Heart right ventricle (tissue), 16 donors: Measurements from ENCODE around the gene CDH13. TPM values are rescaled to one million over a fixed set of nuclear protein-coding genes. Genes with fewer than 3 reads are reported as not detected.

Experiments
- ATAC-seq, 8 donors: fragments of 200-7000 bp; cut with Tn5 transposase; one replicate each; pipeline ENCODE4 v1.9.1; 2020; ENCODE audit warnings: mild to moderate bottlenecking in 8 of 8, moderate library complexity in 8 of 8, moderate number of reproducible peaks in 1 of 8
- DNase-seq, 2 donors: peaks; one replicate each; pipeline ENCODE4 v3.0.0-alpha.2; 2020
- H3K27ac ChIP-seq, 10 donors: fragments of 200-600 bp; sonication (generic) in 2 of 10; one replicate each; pipeline versions ENCODE4 v1.5.0 to v1.8.0; 2020 to 2022; ENCODE audit warnings: mild to moderate bottlenecking in 3 of 10
- H3K27me3 ChIP-seq, 7 donors: fragments of 200-600 bp; one replicate each; pipeline ENCODE4 v1.8.0; 2021 to 2022; ENCODE audit warnings: mild to moderate bottlenecking in 2 of 7
- H3K36me3 ChIP-seq, 9 donors: fragments of 200-600 bp; sonication (generic) in 1 of 9; one replicate each; pipeline versions ENCODE4 v1.5.0 to v1.8.0; 2020 to 2022; ENCODE audit warnings: mild to moderate bottlenecking in 2 of 9
- H3K4me1 ChIP-seq, 9 donors: fragments of 200-600 bp; sonication (generic) in 1 of 9; one replicate each; pipeline versions ENCODE4 v1.5.0 to v1.8.0; 2020 to 2022; ENCODE audit warnings: mild to moderate bottlenecking in 4 of 9
- H3K4me3 ChIP-seq, 10 donors: fragments of 200-600 bp; sonication (generic) in 2 of 10; one replicate each; pipeline versions ENCODE4 v1.5.0 to v1.8.0; 2020 to 2022; ENCODE audit warnings: mild to moderate bottlenecking in 7 of 10, moderate library complexity in 2 of 10
- H3K9me3 ChIP-seq, 11 donors: fragments of 200-600 bp in 10 of 11; sonication (generic) in 2 of 11; one replicate each; pipeline versions ENCODE4 v1.5.0 to v1.8.0; 2013 to 2022; ENCODE audit warnings: mild to moderate bottlenecking in 2 of 11, control low read depth in 1 of 11, moderate library complexity in 1 of 11
- WGBS, 2 donors: extraction: QIAGEN DNeasy Blood & Tissue Kit; methylation state at CpG; one replicate each; pipeline ENCODE4 v1.1.7; 2013; ENCODE audit warnings: inconsistent platforms in 1 of 2; 5-methylcytosine and 5-hydroxymethylcytosine counted together
- intact Hi-C, 10 donors: fragments of 100-400 bp; cut with DNase I; formaldehyde crosslinking; loops; one replicate each; pipeline versions ENCODE4 v1.11.1 to v1.14.2; 2022
- polyA plus RNA-seq, 2 donors: library from polyadenylated mRNA; stranded (reverse); fragments of 200-250 nt; gene quantifications; one replicate each; pipeline ENCODE4 v1.2.3, GENCODE V29; 2013
- total RNA-seq, 10 donors: library from RNA; stranded (reverse); fragmentation: NEBNext Ultra II Directional in 3 of 10; extraction: Animal tissue kit (Norgen Biotek cat#: 25700) in 3 of 10; gene quantifications; one replicate each; pipeline versions ENCODE4 v1.2.1 to v1.2.4, GENCODE V29; 2021 to 2023
- TF ChIP-seq, protein P1 (sequence below), 9 donors: fragments of 200-600 bp; sonication (generic) in 2 of 9; IDR thresholded peaks; one replicate each; pipeline versions ENCODE4 v1.5.0 to v1.8.0; 2021 to 2022; ENCODE audit warnings: antibody characterized with exemption in 9 of 9, mild to moderate bottlenecking in 5 of 9, moderate library complexity in 1 of 9
- donor health status: Arrhythmogenic right ventricular cardiomyopathy.
- donor health status: ischemic (EF 13 %, LVEDD 7.1; RV severe dilation, severe dysfunction).
- donor health status: healthy with polysubstance abuse.
- donor health status: DM: no; HTN: yes; CAD: no.
- donor health status: DM: no; HTN: no; CAD: no.
- donor health status: ischemic (EF 25% LVEDD 6.9; RV normal size, moderate dysfunction).
- donor health status: ischemic (EF 25% LVEDD 5.7; RV mildly dilated, moderate dysfunction).
- donor health status: healthy.
- donor health status: DM: yes; HTN: yes; CAD: no.
- donor health status: Ischemic cardiomyopathy.
- donor health status: ischemic (EF 35%, LVEDD 5.7; RV mildly dilated, moderate dysfunction).
- donor health status: nonischemic (EF 11% LVEDD 7.7; RV severe dilation, severe dysfunction).
- donor health status: DM: yes; HTN: yes; CAD: no.
- donor health status: PGD.
- donor health status: ischemic (EF 29% LVEDD 5.4; RV normal size, mild dysfunction).
- donor health status: nonischemic (EF 23%, LVEDD 6.1; RV moderate dilation, normal function).

CDH13 gene
- total and polyA plus RNA-seq, 12 donors, result 15.5 to 221 (median 168) TPM

DNA sequence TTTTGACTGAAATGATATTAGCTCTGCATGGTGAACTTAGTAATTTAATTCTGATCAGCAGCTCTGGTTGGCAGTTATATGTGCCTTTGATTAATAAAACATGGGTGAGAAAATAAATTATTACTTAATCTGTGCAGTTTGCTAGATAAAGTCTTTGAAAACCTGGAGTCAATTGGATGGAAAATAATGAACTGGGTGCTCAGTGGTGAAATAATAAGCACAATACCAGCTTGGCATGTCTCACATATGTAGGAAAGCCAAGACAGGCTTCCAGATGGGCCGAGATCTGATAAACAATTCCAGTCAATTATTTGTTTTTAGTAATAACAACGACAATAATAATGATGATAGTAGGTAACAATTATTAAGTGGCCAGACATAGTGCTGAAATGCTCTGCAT is 326.7 kb downstream of the CDH13 start:
- H3K27ac ChIP-seq, result no peak overlapping the region
- no peak for DNase-seq
- H3K4me3 ChIP-seq, result no peak overlapping the region
- peaks cover 0 to 13% (median 0%) of the 10 kb centered on the region in 9 donors for H3K4me1 ChIP-seq
- H3K9me3 ChIP-seq, result no peaks in the 10 kb centered on the region
- no peak for ATAC-seq
- H3K27me3 ChIP-seq, result no peaks in the 10 kb centered on the region
- TF ChIP-seq, protein P1, sequence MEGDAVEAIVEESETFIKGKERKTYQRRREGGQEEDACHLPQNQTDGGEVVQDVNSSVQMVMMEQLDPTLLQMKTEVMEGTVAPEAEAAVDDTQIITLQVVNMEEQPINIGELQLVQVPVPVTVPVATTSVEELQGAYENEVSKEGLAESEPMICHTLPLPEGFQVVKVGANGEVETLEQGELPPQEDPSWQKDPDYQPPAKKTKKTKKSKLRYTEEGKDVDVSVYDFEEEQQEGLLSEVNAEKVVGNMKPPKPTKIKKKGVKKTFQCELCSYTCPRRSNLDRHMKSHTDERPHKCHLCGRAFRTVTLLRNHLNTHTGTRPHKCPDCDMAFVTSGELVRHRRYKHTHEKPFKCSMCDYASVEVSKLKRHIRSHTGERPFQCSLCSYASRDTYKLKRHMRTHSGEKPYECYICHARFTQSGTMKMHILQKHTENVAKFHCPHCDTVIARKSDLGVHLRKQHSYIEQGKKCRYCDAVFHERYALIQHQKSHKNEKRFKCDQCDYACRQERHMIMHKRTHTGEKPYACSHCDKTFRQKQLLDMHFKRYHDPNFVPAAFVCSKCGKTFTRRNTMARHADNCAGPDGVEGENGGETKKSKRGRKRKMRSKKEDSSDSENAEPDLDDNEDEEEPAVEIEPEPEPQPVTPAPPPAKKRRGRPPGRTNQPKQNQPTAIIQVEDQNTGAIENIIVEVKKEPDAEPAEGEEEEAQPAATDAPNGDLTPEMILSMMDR (IDR thresholded peaks at IDR 0.05), result no peak
- intact Hi-C loops, result no loop called here
- WGBS, 2 donors, result 87 to 90% methylated on average over 2 of the region's 2 CpGs
- no peaks in the 10 kb centered on the region for H3K36me3 ChIP-seq

DNA sequence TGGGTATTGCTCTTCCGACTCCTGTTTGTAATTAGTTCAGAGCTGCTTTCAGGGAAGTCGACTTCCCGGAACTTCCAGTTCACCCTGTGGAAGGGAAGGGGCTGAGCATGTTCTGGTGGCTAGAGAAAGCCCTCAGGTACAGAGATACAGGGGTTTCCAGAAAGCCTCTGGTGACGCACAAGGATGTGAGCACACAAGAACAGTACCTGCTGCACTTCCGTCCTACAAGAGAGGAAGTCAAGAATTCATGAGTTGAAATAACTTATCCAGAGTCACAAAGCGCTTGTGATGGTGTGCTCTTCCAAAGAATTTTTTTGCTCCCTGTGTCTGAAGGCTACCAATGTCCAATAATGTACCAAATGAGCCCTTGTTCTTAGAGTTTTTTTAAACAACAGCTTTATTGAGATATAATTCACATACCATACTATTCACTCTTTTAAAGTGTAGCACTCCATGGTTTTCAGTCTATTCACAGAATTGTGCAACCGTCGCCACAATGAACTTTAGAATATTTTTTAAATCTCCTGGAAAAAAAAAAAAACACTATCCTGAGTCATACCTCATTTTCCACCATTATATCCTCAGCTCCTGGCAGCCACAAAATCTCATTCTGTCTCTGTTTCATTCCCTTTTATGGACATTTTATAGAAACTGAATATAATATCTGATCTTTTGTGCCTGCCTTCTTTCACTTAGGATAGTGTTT is 327.6 kb downstream of the CDH13 start:
- WGBS, 2 donors, result 82 to 91% methylated on average over 8 of the region's 8 CpGs
- DNase-seq (no peak), ATAC-seq (peak in 1 of 8 donors; percentile 42)
- Histone ChIP-seq H3K27ac (no peak overlapping the region), H3K9me3 (no peaks in the 10 kb centered on the region), H3K27me3 (no peaks in the 10 kb centered on the region), H3K36me3 (no peaks in the 10 kb centered on the region), H3K4me3 (no peak overlapping the region), H3K4me1 (peaks cover 0 to 13% (median 0%) of the 10 kb centered on the region in 9 donors)
- intact Hi-C loops, result no loop called here
- TF ChIP-seq, protein P1 (IDR thresholded peaks at IDR 0.05), result no peak

DNA sequence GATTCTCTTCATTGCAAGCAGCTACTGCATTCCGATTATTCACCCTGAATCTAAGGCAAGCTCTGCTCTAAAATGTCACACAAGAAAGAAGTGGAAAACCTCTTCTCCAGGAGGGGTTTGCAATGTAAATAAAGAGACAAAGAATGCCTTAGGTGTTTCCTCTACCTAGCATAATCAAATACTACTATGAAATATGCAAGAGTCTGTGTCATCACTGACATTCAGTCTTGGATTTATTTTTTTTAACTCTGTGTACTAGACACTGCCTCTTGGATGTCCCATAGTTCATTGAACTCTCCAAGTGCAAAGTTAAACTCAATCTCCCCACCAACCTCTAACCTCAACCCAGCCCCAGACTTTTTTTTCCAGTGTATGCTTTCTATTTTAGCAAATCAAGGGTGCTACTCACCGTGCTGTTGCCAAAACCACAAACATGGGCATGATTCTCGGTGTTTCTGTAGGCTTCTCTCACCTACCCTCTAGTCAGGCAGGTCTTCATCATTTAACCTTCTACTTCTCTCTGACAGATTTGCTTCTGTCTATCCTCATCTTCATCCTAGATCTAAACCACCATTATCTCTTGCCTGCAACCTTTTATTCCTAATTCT is 329.1 kb downstream of the CDH13 start:
- Histone ChIP-seq H3K4me3 (no peak overlapping the region), H3K36me3 (no peaks in the 10 kb centered on the region), H3K27me3 (no peaks in the 10 kb centered on the region), H3K4me1 (peaks cover 0 to 13% (median 0%) of the 10 kb centered on the region in 9 donors), H3K9me3 (no peaks in the 10 kb centered on the region), H3K27ac (no peak overlapping the region)
- intact Hi-C loops, result no loop called here
- 88 to 92% methylated on average over 3 of the region's 3 CpGs for WGBS, 2 donors
- no peak for DNase-seq
- TF ChIP-seq, protein P1 (IDR thresholded peaks at IDR 0.05), result no peak
- no peak for ATAC-seq

DNA sequence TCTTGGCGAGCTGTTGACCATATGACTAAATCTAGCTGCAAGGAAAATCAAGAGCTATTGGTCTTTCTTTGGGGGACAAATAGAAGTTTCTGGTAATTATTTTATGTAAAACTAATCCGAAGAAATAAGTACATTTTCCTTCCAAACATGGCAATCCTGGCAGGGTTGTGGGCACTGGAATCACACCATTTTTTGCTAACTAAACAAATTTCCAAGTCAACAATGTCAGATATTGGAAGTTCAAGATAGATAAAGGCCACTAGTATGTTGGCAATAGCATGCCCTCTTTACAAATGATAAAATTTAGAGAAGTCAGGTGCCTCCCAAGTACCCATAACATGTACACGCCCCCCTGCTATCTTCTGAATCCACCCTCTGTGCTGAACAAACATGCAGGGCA is 330.4 kb downstream of the CDH13 start:
- no peak overlapping the region for H3K27ac ChIP-seq
- no peaks in the 10 kb centered on the region for H3K27me3 ChIP-seq
- TF ChIP-seq, protein P1 (IDR thresholded peaks at IDR 0.05), result no peak
- DNase-seq (no peak), ATAC-seq (no peak)
- H3K36me3 ChIP-seq, result no peaks in the 10 kb centered on the region
- no peaks in the 10 kb centered on the region for H3K9me3 ChIP-seq
- H3K4me3 ChIP-seq, result no peak overlapping the region
- WGBS, 2 donors, result 88 to 91% methylated on average over 3 of the region's 3 CpGs
- peaks cover 0 to 13% (median 0%) of the 10 kb centered on the region in 9 donors for H3K4me1 ChIP-seq
- intact Hi-C loops, result no loop called here
